ENCODE data around the gene SEC31B. TPM values are rescaled to one million over a fixed set of nuclear protein-coding genes. Genes with fewer than 3 reads are reported as not detected.

SEC31B gene
- total and polyA plus RNA-seq, 3 experiments from 2014 or later = 2.3 to 15.8 (median 15.4) TPM

DNA sequence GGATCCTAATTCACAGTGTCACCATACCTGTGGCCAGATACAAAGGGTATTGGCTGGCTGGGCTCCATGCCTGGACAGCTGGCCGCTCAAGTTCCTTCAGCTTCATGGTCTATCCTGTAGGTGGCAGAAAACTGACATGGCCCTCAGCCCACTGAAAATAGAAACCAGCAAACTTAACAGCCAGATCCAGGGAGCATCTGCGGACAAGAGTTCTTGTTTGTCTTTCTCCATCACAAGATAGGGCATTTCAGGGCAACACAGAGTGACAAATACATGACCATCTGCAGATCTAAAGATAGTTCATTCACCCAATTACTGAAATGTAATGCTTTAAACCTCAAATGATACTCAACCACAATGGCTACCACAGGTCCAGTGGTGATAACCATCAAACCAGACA, 2.8 kb downstream of the SEC31B start:
- ChIA-PET CTCF (interaction anchor here (3.8 to 5.4 kb wide), 3 partner anchors 7 to 35 kb away, joined by 35 to 65 read pairs (median 44); partner anchors contain the start of gene NDUFB8), POLR2A (no interaction called here)
- no peaks in the 10 kb centered on the region for H3K36me3 ChIP-seq (ENCODE audit: insufficient read depth, low read length)
- peaks cover 14% of the 10 kb centered on the region for H3K4me1 ChIP-seq (ENCODE audit: insufficient read depth, low read length)
- Mint-ChIP-seq H3K4me1 (peaks cover 18 to 21% (median 19%) of the 10 kb centered on the region in 3 donors), H3K27me3 (no peaks in the 10 kb centered on the region), H3K36me3 (peaks cover 3 to 39% (median 11%) of the 10 kb centered on the region in 3 donors), H3K9me3 (no peaks in the 10 kb centered on the region), H3K4me3 (no peak overlapping the region), H3K27ac (no peak overlapping the region)
- H3K9me3 ChIP-seq (ENCODE audit: low read length) = no peaks in the 10 kb centered on the region
- no peak for DNase-seq
- no peak overlapping the region for H3K27ac ChIP-seq (ENCODE audit: low read depth, low read length)
- no peak overlapping the region for H3K4me3 ChIP-seq (ENCODE audit: low read length)
- no peaks in the 10 kb centered on the region for H3K27me3 ChIP-seq (ENCODE audit: insufficient read depth, low read length, poor library complexity, severe bottlenecking)

- Mint-ChIP-seq H3K27me3 (no peaks in the 10 kb centered on the region), H3K36me3 (peaks cover 3 to 34% (median 11%) of the 10 kb centered on the region in 3 donors), H3K4me1 (peaks cover 31 to 33% (median 32%) of the 10 kb centered on the region in 3 donors), H3K4me3 (no peak overlapping the region), H3K9me3 (no peaks in the 10 kb centered on the region), H3K27ac (no peak overlapping the region)
- CTCF ChIA-PET = interaction anchor here (0.8 to 1.3 kb wide), 2 partner anchors 9 to 20 kb away, joined by 3 read pairs; partner anchors contain the start of gene HIF1AN
- DNase-seq = no peak
- POLR2A ChIA-PET = no interaction called here
- Histone ChIP-seq H3K4me3 (ENCODE audit: low read length) (no peak overlapping the region), H3K4me1 (ENCODE audit: insufficient read depth, low read length) (peaks cover 25% of the 10 kb centered on the region), H3K27ac (ENCODE audit: low read depth, low read length) (no peak overlapping the region), H3K27me3 (ENCODE audit: insufficient read depth, low read length, poor library complexity, severe bottlenecking) (no peaks in the 10 kb centered on the region), H3K36me3 (ENCODE audit: insufficient read depth, low read length) (no peaks in the 10 kb centered on the region), H3K9me3 (ENCODE audit: low read length) (no peaks in the 10 kb centered on the region)
Observed at GRCh38 chr10:100515612-100516011, 4.0 kb downstream of the SEC31B start.

DNA sequence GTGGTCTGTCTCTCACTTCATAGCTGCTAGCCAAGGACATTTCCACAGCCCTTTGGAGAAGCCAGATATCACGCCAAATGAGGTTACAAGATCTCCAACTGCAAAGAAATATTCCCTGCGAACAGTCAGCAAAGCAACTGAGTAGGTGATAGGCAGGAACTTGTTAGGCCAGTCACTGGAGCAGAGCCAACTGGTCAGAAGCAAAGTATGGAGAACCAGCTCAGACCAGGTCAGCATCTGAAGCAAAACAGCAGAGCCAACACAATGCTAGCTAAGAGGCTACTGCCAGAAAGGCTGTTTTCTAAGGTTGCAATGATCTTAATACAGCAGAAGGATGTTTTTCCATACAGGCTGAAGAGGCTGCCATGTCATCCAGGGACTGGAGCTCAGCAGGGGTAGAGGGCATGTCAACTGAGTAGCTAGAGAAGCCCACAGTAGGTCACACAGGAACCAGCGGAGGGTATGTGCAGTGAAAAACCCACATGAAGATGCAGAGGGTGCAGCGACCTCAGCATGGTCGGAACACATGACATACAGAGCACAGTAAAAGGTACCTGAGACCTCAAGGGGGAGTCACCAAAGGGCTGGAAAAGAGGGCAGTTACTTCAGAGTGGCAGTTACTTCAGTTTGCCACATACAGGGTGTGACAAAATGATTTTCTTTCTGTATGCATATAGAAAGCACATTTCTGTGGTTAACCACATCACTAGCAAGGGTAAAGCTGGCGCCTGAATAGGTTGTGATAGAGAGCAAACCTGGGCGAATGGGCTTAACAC, 8.9 kb downstream of the SEC31B start:
- Histone ChIP-seq H3K27ac (ENCODE audit: low read depth, low read length) (no peak overlapping the region), H3K4me1 (ENCODE audit: insufficient read depth, low read length) (peaks cover 50% of the 10 kb centered on the region), H3K36me3 (ENCODE audit: insufficient read depth, low read length) (peaks cover 7% of the 10 kb centered on the region), H3K27me3 (ENCODE audit: insufficient read depth, low read length, poor library complexity, severe bottlenecking) (no peaks in the 10 kb centered on the region), H3K4me3 (ENCODE audit: low read length) (peak overlapping the region; percentile 16), H3K9me3 (ENCODE audit: low read length) (no peaks in the 10 kb centered on the region)
- Mint-ChIP-seq H3K36me3 (peaks cover 8 to 34% (median 14%) of the 10 kb centered on the region in 3 donors), H3K4me1 (peaks cover 61 to 64% (median 63%) of the 10 kb centered on the region in 3 donors), H3K4me3 (peak overlapping the region; percentile 2 to 68 (median 64)), H3K27me3 (no peaks in the 10 kb centered on the region), H3K27ac (peak overlapping the region; percentile 54 to 97 (median 83)), H3K9me3 (no peaks in the 10 kb centered on the region)
- ChIA-PET CTCF (interaction anchor here (0.7 to 6.5 kb wide), 13 partner anchors 8 to 174 kb away, joined by 4 to 80 read pairs (median 10); partner anchors contain the start of genes HIF1AN and SEC31B), POLR2A (interaction anchor here (1.3 kb wide), 1 partner anchor 25 kb away, joined by 5 read pairs; the partner anchor contains the start of gene HIF1AN)
- DNase-seq = peak; percentile 48 to 89 (median 80)

DNA sequence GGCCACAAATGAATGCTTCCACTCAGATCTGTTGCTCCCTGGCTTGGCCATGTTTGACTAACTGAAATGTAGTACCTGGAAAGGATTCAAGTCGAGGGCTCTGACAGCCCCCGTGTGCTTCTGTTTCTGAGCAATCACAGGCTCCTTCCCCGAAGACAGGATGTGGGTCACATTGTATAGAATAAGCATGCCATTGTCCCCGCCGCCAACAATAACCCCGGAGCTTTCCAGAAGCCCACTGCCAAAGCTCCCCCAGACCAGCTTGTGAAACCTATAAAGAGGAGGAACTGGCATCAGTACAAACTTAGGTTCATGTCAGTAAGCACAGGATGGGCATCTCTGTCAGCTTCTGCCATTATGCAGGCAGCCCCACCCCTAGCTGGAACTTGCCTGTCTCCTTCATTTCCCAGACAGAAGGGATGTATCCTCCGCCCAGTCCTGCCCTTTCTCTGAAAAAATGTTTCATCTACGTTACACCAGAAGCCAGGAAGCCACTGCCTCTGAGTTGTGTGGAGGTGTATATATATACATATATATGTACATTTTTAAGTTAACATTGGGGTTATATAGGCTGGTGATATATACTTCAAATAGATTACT, 10.3 kb downstream of the SEC31B start:
- Mint-ChIP-seq H3K4me1 (peaks cover 63 to 68% (median 63%) of the 10 kb centered on the region in 3 donors), H3K4me3 (peak overlapping the region in 6 of 7 donors; percentile 44 to 78 (median 72)), H3K36me3 (peaks cover 12 to 39% (median 15%) of the 10 kb centered on the region in 3 donors), H3K27ac (peak overlapping the region; percentile 65 to 97 (median 92)), H3K27me3 (no peaks in the 10 kb centered on the region), H3K9me3 (no peaks in the 10 kb centered on the region)
- H3K4me1 ChIP-seq (ENCODE audit: insufficient read depth, low read length) = peaks cover 50% of the 10 kb centered on the region
- peak in 3 of 5 donors; percentile 28 to 54 (median 39) for DNase-seq
- CTCF ChIA-PET = interaction anchor here (0.8 to 6.5 kb wide), 18 partner anchors 9 to 178 kb away, joined by 3 to 80 read pairs (median 9); partner anchors contain the start of genes HIF1AN and SEC31B
- POLR2A ChIA-PET = interaction anchor here (0.8 to 1.0 kb wide), 3 partner anchors 10 to 27 kb away, joined by 3 to 6 read pairs (median 4); partner anchors contain the start of genes HIF1AN and SEC31B
- H3K36me3 ChIP-seq (ENCODE audit: insufficient read depth, low read length) = peaks cover 21% of the 10 kb centered on the region
- H3K9me3 ChIP-seq (ENCODE audit: low read length) = no peaks in the 10 kb centered on the region
- no peak overlapping the region for H3K27ac ChIP-seq (ENCODE audit: low read depth, low read length)
- peak overlapping the region; percentile 0 for H3K4me3 ChIP-seq (ENCODE audit: low read length)
- H3K27me3 ChIP-seq (ENCODE audit: insufficient read depth, low read length, poor library complexity, severe bottlenecking) = no peaks in the 10 kb centered on the region

DNA sequence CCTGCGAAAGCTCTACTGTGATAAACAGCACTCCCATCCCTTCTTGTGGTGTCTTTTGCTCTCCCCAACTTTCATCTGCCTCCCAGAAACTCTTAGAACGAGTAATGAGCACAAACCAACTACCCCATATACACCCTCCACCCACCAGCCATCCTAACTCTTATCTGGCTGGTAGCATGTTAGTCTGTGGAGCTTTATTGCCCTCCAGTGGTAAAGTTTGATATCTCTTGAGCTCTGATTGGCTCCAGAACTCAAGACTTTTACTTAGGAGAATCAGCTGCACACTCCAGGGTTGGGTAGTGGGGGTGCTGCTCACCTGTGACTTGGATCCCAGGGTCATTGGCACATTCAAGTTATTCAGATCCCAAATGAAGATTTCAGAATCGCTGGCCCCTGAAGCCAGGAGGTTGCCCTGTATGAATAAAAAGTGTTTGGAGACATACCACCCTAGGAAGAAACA, 10.9 kb downstream of the SEC31B start:
- Mint-ChIP-seq H3K36me3 (peaks cover 12 to 40% (median 15%) of the 10 kb centered on the region in 3 donors), H3K4me3 (peak overlapping the region; percentile 0 to 78 (median 71)), H3K9me3 (no peaks in the 10 kb centered on the region), H3K27me3 (no peaks in the 10 kb centered on the region), H3K4me1 (peaks cover 63 to 68% (median 63%) of the 10 kb centered on the region in 3 donors), H3K27ac (peak overlapping the region; percentile 65 to 97 (median 92))
- H3K9me3 ChIP-seq (ENCODE audit: low read length) = no peaks in the 10 kb centered on the region
- H3K4me1 ChIP-seq (ENCODE audit: insufficient read depth, low read length) = peaks cover 50% of the 10 kb centered on the region
- ChIA-PET CTCF (interaction anchor here (0.8 to 6.5 kb wide), 16 partner anchors 9 to 177 kb away, joined by 3 to 80 read pairs (median 9); partner anchors contain the start of genes HIF1AN and SEC31B), POLR2A (interaction anchor here (1.0 kb wide), 1 partner anchor 27 kb away, joined by 6 read pairs; the partner anchor contains the start of gene HIF1AN)
- no peaks in the 10 kb centered on the region for H3K27me3 ChIP-seq (ENCODE audit: insufficient read depth, low read length, poor library complexity, severe bottlenecking)
- H3K36me3 ChIP-seq (ENCODE audit: insufficient read depth, low read length) = peaks cover 26% of the 10 kb centered on the region
- H3K4me3 ChIP-seq (ENCODE audit: low read length) = no peak overlapping the region
- no peak overlapping the region for H3K27ac ChIP-seq (ENCODE audit: low read depth, low read length)
- DNase-seq = peak in 3 of 5 donors; percentile 56 to 73 (median 63)

DNA sequence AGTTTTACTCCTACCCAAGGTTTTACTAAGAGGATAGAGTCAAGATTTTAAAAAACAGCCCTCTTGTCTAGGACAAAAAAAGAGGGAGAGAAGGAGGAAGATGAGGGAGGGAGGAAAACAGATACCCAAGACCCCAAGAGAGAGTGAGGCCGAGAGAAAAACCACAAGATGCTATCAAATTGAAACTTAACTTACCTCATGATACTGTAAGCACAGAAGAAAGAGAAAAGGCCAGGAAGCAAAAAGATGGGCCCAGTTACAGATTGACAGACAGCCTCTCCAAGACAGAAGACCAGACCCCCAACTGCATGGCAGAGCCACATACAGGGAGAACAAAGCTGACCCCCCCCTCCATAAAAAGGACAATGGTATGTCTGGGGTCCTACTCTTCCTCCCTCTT, 11.4 kb downstream of the SEC31B start:
- H3K9me3 Mint-ChIP-seq = no peaks in the 10 kb centered on the region
- H3K4me1 ChIP-seq (ENCODE audit: insufficient read depth, low read length) = peaks cover 50% of the 10 kb centered on the region
- no peaks in the 10 kb centered on the region for H3K9me3 ChIP-seq (ENCODE audit: low read length)
- H3K27ac Mint-ChIP-seq = peak overlapping the region; percentile 65 to 97 (median 89)
- peaks cover 63 to 68% (median 63%) of the 10 kb centered on the region in 3 donors for H3K4me1 Mint-ChIP-seq
- H3K4me3 ChIP-seq (ENCODE audit: low read length) = peak overlapping the region; percentile 0
- H3K36me3 Mint-ChIP-seq = peaks cover 12 to 41% (median 15%) of the 10 kb centered on the region in 3 donors
- ChIA-PET CTCF (interaction anchor here (1.2 to 6.5 kb wide), 14 partner anchors 8 to 170 kb away, joined by 3 to 80 read pairs (median 10); partner anchors contain the start of genes HIF1AN and SEC31B), POLR2A (interaction anchor here (1.0 kb wide), 1 partner anchor 27 kb away, joined by 6 read pairs; the partner anchor contains the start of gene HIF1AN)
- peaks cover 26% of the 10 kb centered on the region for H3K36me3 ChIP-seq (ENCODE audit: insufficient read depth, low read length)
- no peaks in the 10 kb centered on the region for H3K27me3 Mint-ChIP-seq
- DNase-seq = no peak
- no peaks in the 10 kb centered on the region for H3K27me3 ChIP-seq (ENCODE audit: insufficient read depth, low read length, poor library complexity, severe bottlenecking)
- H3K27ac ChIP-seq (ENCODE audit: low read depth, low read length) = no peak overlapping the region
- peak overlapping the region; percentile 0 to 78 (median 63) for H3K4me3 Mint-ChIP-seq

GRCh38 chr10:100507357-100507732, 12.3 kb downstream of the SEC31B start:
- no peaks in the 10 kb centered on the region for H3K9me3 ChIP-seq (ENCODE audit: low read length)
- CTCF ChIA-PET = interaction anchor here (1.8 to 6.5 kb wide), 4 partner anchors 12 to 75 kb away, joined by 9 to 80 read pairs (median 44); partner anchors contain the start of genes HIF1AN and SEC31B
- H3K9me3 Mint-ChIP-seq = no peaks in the 10 kb centered on the region
- peak overlapping the region in 1 of 7 donors; percentile 0 for H3K4me3 Mint-ChIP-seq
- peaks cover 26% of the 10 kb centered on the region for H3K36me3 ChIP-seq (ENCODE audit: insufficient read depth, low read length)
- POLR2A ChIA-PET = no interaction called here
- no peak overlapping the region for H3K27ac ChIP-seq (ENCODE audit: low read depth, low read length)
- peaks cover 56 to 65% (median 63%) of the 10 kb centered on the region in 3 donors for H3K4me1 Mint-ChIP-seq
- peak overlapping the region in 5 of 8 donors; percentile 17 to 97 (median 61) for H3K27ac Mint-ChIP-seq
- H3K4me3 ChIP-seq (ENCODE audit: low read length) = no peak overlapping the region
- no peaks in the 10 kb centered on the region for H3K27me3 Mint-ChIP-seq
- peaks cover 50% of the 10 kb centered on the region for H3K4me1 ChIP-seq (ENCODE audit: insufficient read depth, low read length)
- no peak for DNase-seq
- no peaks in the 10 kb centered on the region for H3K27me3 ChIP-seq (ENCODE audit: insufficient read depth, low read length, poor library complexity, severe bottlenecking)
- peaks cover 9 to 45% (median 13%) of the 10 kb centered on the region in 3 donors for H3K36me3 Mint-ChIP-seq

Measured in CD8-positive, alpha-beta memory T cell (primary cell).